Ovary (tissue), 3 donors: ENCODE results near the gene PMIS2.

ENCODE experiments used
- CTCF ChIP-seq, 3 donors: fragments of 450-650 bp in 2 of 3; fragments of 200-600 bp in 1 of 3; IDR thresholded peaks; one replicate each; pipeline versions ENCODE4 v1.5.1 to v1.8.0; 2016 to 2022; ENCODE audit warnings: antibody characterized with exemption in 3 of 3, mild to moderate bottlenecking in 1 of 3
- EP300 ChIP-seq: sonication (generic); formaldehyde crosslinking; IDR thresholded peaks from one replicate; pipeline ENCODE4 v1.6.1; 2017; ENCODE audit warnings: antibody characterized with exemption
- POLR2A ChIP-seq: fragments of 450-650 bp; IDR thresholded peaks from one replicate; pipeline ENCODE4 v1.6.1; 2017; ENCODE audit warnings: antibody characterized with exemption, mild to moderate bottlenecking, moderate library complexity
- donor health status: DM: no; HTN: no; CAD: no.

- TF ChIP-seq CTCF (IDR thresholded peaks at IDR 0.05) (no peak), POLR2A (no peak), EP300 (no peak)
Measured at GRCh38 chr19:35601971-35602370, 16.0 kb downstream of the PMIS2 start.
